HepG2 (cell line): Measurements from ENCODE around the gene MRPL38. TPM values are rescaled to one million over a fixed set of nuclear protein-coding genes. Genes with fewer than 3 reads are reported as not detected.
A peak's percentile ranks its signal among the peaks of the same experiment; 100 is the strongest.

ENCODE experiments used
- AGO2 ChIP-seq: fragments of 200-400 bp; formaldehyde crosslinking; optimal IDR thresholded peaks from 2 replicates; pipeline ENCODE3; 2017; ENCODE audit warnings: mild to moderate bottlenecking, low read depth, low read length, moderate library complexity
- BORCS8-MEF2B ChIP-seq: sonication (generic); formaldehyde crosslinking; IDR thresholded peaks from 2 replicates; pipeline ENCODE4 v1.8.0; 2022; ENCODE audit warnings: mild to moderate bottlenecking, missing genetic modification reagents
- CC2D1A ChIP-seq: sonication (generic); formaldehyde crosslinking; IDR thresholded peaks from 2 replicates; pipeline ENCODE4 v1.8.1; 2023; ENCODE audit warnings: mild to moderate bottlenecking, missing genetic modification reagents
- CHD4 ChIP-seq: fragments of 200-600 bp; sonication (generic); IDR thresholded peaks from 2 replicates; pipeline ENCODE4 v1.7.0; 2017; ENCODE audit warnings: mild to moderate bottlenecking, low read length, borderline replicate concordance
- DZIP1 ChIP-seq: sonication (generic); formaldehyde crosslinking; IDR thresholded peaks from 2 replicates; pipeline ENCODE4 v1.5.0; 2020; ENCODE audit warnings: mild to moderate bottlenecking, missing genetic modification reagents
- MTF1 ChIP-seq: sonication (generic); formaldehyde crosslinking; IDR thresholded peaks from 2 replicates; pipeline ENCODE4 v1.5.0; 2020; ENCODE audit warnings: missing genetic modification reagents
- MXD4 ChIP-seq: IDR thresholded peaks from 2 replicates; pipeline ENCODE4 v1.6.1; 2016; ENCODE audit warnings: mild to moderate bottlenecking, missing biosample characterization, missing genetic modification reagents
- PHF21A ChIP-seq: sonication (generic); formaldehyde crosslinking; IDR thresholded peaks from 2 replicates; pipeline ENCODE4 v1.5.0; 2020; ENCODE audit warnings: mild to moderate bottlenecking, missing genetic modification reagents
- RBFOX2 ChIP-seq: fragments of 200-400 bp; formaldehyde crosslinking; IDR thresholded peaks from 2 replicates; pipeline ENCODE4 v1.6.1; 2017; ENCODE audit warnings: low read depth, mild to moderate bottlenecking, low read length
- SAFB2 ChIP-seq: sonication (generic); formaldehyde crosslinking; IDR thresholded peaks from 2 replicates; pipeline ENCODE4 v1.5.1; 2020; ENCODE audit warnings: missing genetic modification reagents, low read depth, mild to moderate bottlenecking, borderline replicate concordance
- SATB2 ChIP-seq: sonication (generic); formaldehyde crosslinking; IDR thresholded peaks from 2 replicates; pipeline ENCODE4 v1.5.0; 2020; ENCODE audit warnings: missing genetic modification reagents
- TRIM22 ChIP-seq: fragments of 450-650 bp; IDR thresholded peaks from 2 replicates; pipeline ENCODE4 v1.6.1; 2017
- ZFP37 ChIP-seq: sonication (generic); formaldehyde crosslinking; IDR thresholded peaks from 2 replicates; pipeline ENCODE4 v1.4.0; 2020; ENCODE audit warnings: missing genetic modification reagents, borderline replicate concordance
- ZFP82 ChIP-seq: sonication (generic); formaldehyde crosslinking; IDR thresholded peaks from 2 replicates; pipeline ENCODE4 v1.5.1; 2020; ENCODE audit warnings: mild to moderate bottlenecking, missing genetic modification reagents, borderline replicate concordance
- ZNF280B ChIP-seq: sonication (generic); formaldehyde crosslinking; IDR thresholded peaks from 2 replicates; pipeline ENCODE4 v1.5.0; 2020; ENCODE audit warnings: missing genetic modification reagents, mild to moderate bottlenecking, borderline replicate concordance
- ZNF33B ChIP-seq: sonication (generic); formaldehyde crosslinking; IDR thresholded peaks from 2 replicates; pipeline ENCODE4 v1.5.1; 2020; ENCODE audit warnings: mild to moderate bottlenecking, missing genetic modification reagents
- ZNF775 ChIP-seq: sonication (generic); formaldehyde crosslinking; IDR thresholded peaks from 2 replicates; pipeline ENCODE4 v1.4.0; 2020; ENCODE audit warnings: missing genetic modification reagents, mild to moderate bottlenecking, moderate library complexity, borderline replicate concordance
- polyA plus RNA-seq, 8 experiments: library from polyadenylated mRNA; depleted of rRNA in 3 of 8; stranded (reverse) in 7 of 8; unstranded in 1 of 8; fragments of >200 nt; fragmentation: Illumina TruSeq in 4 of 8; extraction: Trizol in 4 of 8; gene quantifications; 2 replicates each; pipeline versions ENCODE4 v1.2.1 to v1.2.3, GENCODE V29; 2011 to 2016; ENCODE audit warnings: low read depth in 4 of 8, missing spikeins in 1 of 8, mixed read lengths in 1 of 8; ENCODE audit not compliant: insufficient read depth in 1 of 8
- total RNA-seq, 5 experiments: library from RNA; depleted of rRNA; stranded (reverse); fragments of >200 nt; fragmentation: Illumina TruSeq; extraction: Trizol; gene quantifications; 2 replicates each; pipeline ENCODE4 v1.2.3, GENCODE V29; 2016; ENCODE audit warnings: low read depth in 1 of 5
- TF ChIP-seq, protein P1 (sequence below): sonication (generic); formaldehyde crosslinking; IDR thresholded peaks from 2 replicates; pipeline ENCODE4 v1.4.0; 2020; ENCODE audit warnings: mild to moderate bottlenecking, missing genetic modification reagents
- TF ChIP-seq, protein P2 (sequence below): sonication (generic); formaldehyde crosslinking; IDR thresholded peaks from 2 replicates; pipeline ENCODE4 v1.5.1; 2020; ENCODE audit warnings: mild to moderate bottlenecking, missing genetic modification reagents, moderate library complexity

MRPL38 gene
- total and polyA plus RNA-seq, 2 of the 13 experiments (the other 11 are each of a cell fraction or from before 2014, with no cell fraction given) = 83.7 to 125 TPM

DNA sequence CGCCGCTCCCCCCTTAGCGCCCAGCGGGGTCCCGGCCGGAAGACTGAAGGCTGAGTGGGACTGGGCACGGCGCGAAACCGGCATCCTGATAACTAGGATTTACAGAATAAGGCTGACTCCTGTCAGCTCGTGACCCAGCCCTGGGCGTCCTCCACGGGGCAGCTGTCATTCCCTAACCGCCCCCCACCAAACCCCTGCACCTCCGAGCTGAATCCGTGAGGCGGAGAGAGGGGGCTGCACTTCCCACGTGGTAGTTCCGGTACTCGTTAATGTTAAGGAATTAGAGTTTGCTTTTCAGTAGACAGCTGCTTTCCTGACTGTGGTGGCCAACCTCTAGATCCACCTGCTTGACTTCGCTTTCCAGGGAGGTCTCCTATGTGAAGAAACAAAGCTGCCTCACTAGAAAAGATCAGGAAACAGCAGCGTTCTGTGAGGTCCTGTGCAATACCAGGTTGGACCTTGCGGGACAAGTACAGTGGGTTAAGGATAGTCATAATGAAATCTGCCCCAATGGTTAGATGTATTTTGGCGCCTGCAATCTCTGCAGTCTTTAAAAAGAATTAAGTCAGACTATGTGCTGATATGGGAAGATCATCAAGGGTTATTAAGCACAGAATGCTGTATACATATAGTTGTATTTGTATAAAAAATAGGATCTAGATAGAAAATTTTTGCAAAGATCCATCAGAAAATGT, 48.5 kb downstream of the MRPL38 start (continued):
- TF ChIP-seq ZNF33B (CRISPR knock-in tag) (peak; percentile 28; the same call in 1 of the 2 replicates), MTF1 (CRISPR knock-in tag) (no peak), ZNF775 (no peak; the same call in 1 of the 2 replicates), ZNF280B (peak; percentile 73; the same call in 1 of the 2 replicates), MXD4 (CRISPR knock-in tag) (peak; percentile 59; the same call in 1 of the 2 replicates), PHF21A (CRISPR knock-in tag) (no peak; the same call in 1 of the 2 replicates), CHD4 (no peak), SATB2 (CRISPR knock-in tag) (0 out of 2 replicates have a peak, but pooled peaks have one; percentile 18), SAFB2 (CRISPR knock-in tag) (0 out of 2 replicates have a peak, but pooled peaks have one; percentile 73), CC2D1A (CRISPR knock-in tag) (no peak), BORCS8-MEF2B (CRISPR knock-in tag) (no peak; the same call in 1 of the 2 replicates), TRIM22 (no peak), RBFOX2 (peak; percentile 93), AGO2 (peak; percentile 53), DZIP1 (CRISPR knock-in tag) (no peak; the same call in 1 of the 2 replicates), ZFP82 (CRISPR knock-in tag) (no peak), ZFP37 (CRISPR knock-in tag) (no peak)
- TF ChIP-seq, protein P1, sequence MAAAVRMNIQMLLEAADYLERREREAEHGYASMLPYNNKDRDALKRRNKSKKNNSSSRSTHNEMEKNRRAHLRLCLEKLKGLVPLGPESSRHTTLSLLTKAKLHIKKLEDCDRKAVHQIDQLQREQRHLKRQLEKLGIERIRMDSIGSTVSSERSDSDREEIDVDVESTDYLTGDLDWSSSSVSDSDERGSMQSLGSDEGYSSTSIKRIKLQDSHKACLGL (CRISPR knock-in tag) = 0 out of 2 replicates have a peak, but pooled peaks have one; percentile 31
- TF ChIP-seq, protein P2, sequence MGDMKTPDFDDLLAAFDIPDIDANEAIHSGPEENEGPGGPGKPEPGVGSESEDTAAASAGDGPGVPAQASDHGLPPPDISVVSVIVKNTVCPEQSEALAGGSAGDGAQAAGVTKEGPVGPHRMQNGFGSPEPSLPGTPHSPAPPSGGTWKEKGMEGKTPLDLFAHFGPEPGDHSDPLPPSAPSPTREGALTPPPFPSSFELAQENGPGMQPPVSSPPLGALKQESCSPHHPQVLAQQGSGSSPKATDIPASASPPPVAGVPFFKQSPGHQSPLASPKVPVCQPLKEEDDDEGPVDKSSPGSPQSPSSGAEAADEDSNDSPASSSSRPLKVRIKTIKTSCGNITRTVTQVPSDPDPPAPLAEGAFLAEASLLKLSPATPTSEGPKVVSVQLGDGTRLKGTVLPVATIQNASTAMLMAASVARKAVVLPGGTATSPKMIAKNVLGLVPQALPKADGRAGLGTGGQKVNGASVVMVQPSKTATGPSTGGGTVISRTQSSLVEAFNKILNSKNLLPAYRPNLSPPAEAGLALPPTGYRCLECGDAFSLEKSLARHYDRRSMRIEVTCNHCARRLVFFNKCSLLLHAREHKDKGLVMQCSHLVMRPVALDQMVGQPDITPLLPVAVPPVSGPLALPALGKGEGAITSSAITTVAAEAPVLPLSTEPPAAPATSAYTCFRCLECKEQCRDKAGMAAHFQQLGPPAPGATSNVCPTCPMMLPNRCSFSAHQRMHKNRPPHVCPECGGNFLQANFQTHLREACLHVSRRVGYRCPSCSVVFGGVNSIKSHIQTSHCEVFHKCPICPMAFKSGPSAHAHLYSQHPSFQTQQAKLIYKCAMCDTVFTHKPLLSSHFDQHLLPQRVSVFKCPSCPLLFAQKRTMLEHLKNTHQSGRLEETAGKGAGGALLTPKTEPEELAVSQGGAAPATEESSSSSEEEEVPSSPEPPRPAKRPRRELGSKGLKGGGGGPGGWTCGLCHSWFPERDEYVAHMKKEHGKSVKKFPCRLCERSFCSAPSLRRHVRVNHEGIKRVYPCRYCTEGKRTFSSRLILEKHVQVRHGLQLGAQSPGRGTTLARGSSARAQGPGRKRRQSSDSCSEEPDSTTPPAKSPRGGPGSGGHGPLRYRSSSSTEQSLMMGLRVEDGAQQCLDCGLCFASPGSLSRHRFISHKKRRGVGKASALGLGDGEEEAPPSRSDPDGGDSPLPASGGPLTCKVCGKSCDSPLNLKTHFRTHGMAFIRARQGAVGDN (CRISPR knock-in tag) = peak; percentile 89
